Right lobe of liver (tissue), 6 donors: ENCODE results near the gene IAPP. TPM values are rescaled to one million over a fixed set of nuclear protein-coding genes. Genes with fewer than 3 reads are reported as not detected.
"Not testable (repeated sequence)": the region's sequence is repeated elsewhere in the genome, so short reads cannot be mapped to it uniquely, and the experiment has no call there.

Experiments used
- ATAC-seq, 4 donors: fragments of 200-7000 bp; cut with Tn5 transposase; one replicate each; pipeline ENCODE4 v1.9.1; 2020; ENCODE audit warnings: mild to moderate bottlenecking in 4 of 4, moderate library complexity in 4 of 4
- DNase-seq, 3 donors: peaks; one replicate each; pipeline ENCODE4 v3.0.0-alpha.2; 2020
- H3K27ac ChIP-seq, 3 donors: fragments of 200-600 bp; one replicate each; pipeline ENCODE4 v1.8.0; 2022
- H3K27me3 ChIP-seq, 2 donors: fragments of 200-600 bp; one replicate each; pipeline ENCODE4 v1.8.0; 2022
- H3K36me3 ChIP-seq, 4 donors: fragments of 200-600 bp; sonication (generic) in 1 of 4; one replicate each; pipeline versions ENCODE4 v1.5.1 to v1.8.0; 2017 to 2022; ENCODE audit warnings: control low read depth in 1 of 4
- H3K4me1 ChIP-seq, 4 donors: fragments of 200-600 bp; sonication (generic) in 1 of 4; one replicate each; pipeline versions ENCODE4 v1.5.1 to v1.8.0; 2017 to 2022; ENCODE audit warnings: control low read depth in 1 of 4
- H3K4me3 ChIP-seq, 3 donors: fragments of 200-600 bp; one replicate each; pipeline ENCODE4 v1.8.0; 2022
- H3K9me3 ChIP-seq, 4 donors: fragments of 200-600 bp; sonication (generic) in 1 of 4; one replicate each; pipeline versions ENCODE4 v1.5.1 to v1.8.0; 2017 to 2022; ENCODE audit warnings: control low read depth in 1 of 4
- CTCF ChIP-seq, 4 donors: fragments of 200-600 bp in 3 of 4; fragments of 450-650 bp in 1 of 4; IDR thresholded peaks; one replicate each; pipeline versions ENCODE4 v1.5.1 to v1.8.0; 2016 to 2022; ENCODE audit warnings: antibody characterized with exemption in 4 of 4, mild to moderate bottlenecking in 2 of 4
- POLR2A ChIP-seq: fragments of 450-650 bp; IDR thresholded peaks from one replicate; pipeline ENCODE4 v1.6.1; 2017; ENCODE audit warnings: antibody characterized with exemption, mild to moderate bottlenecking
- WGBS: methylation state at CpG from one replicate; pipeline ENCODE4 v1.1.6; 2018; ENCODE audit warnings: low coverage, low lambda C conversion rate; ENCODE audit not compliant: insufficient coverage; ENCODE audit errors: missing lambda C conversion rate; 5-methylcytosine and 5-hydroxymethylcytosine counted together
- intact Hi-C, 2 donors: fragments of 100-400 bp; cut with DNase I; formaldehyde crosslinking; loops; one replicate each; pipeline versions ENCODE4 v1.11.2 to v1.14.1; 2022
- total RNA-seq, 6 experiments: library from RNA; depleted of rRNA in 2 of 6; stranded (reverse); fragments of >200 nt in 2 of 6; fragmentation: NEBNext Ultra II Directional in 3 of 6; extraction: Animal tissue kit (Norgen Biotek cat#: 25700) in 3 of 6; gene quantifications; one replicate each; pipeline versions ENCODE4 v1.1.0 to v1.2.4, GENCODE V29; 2016 to 2023
- donor health status: DM: no; HTN: yes; CAD: no.
- donor health status: DM: no; HTN: no; CAD: no.
- donor health status: DM: no; HTN: no; CAD: no.
- donor health status: DM: no; HTN: yes; CAD: no.
- donor health status: DM: no; HTN: yes; CAD: no.

Gene IAPP
- total RNA-seq, 6 experiments from 2014 or later: 0.22 TPM; not detected in 5

DNA sequence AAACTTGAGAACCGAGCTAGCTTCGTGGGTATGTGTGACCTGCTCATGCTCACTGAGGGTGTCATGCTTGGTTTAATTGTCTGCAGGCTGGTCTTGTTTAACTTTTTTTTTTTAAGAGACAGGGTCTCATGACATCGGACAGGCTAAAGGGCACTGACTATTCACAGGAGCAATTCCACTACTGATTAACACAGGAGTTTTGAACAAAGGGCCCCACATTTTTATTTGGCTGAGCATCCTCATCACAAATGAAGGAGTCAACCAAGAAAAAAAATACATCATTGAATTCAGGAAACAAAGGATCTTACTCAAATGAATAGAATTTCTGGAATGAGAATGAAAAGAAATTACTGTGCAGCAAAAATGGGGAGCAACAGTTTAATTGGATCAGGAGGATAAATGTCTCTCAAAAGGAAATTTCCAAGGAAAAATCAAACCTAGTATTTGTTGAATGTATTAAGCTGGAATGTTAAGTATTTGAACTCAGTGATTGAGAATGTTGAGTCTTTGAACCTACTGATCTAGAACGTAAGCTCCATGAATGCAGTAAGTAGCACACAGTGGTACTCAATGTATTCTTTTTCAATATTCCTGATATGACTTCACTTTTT, 43.9 kb downstream of the IAPP start:
- ATAC-seq (no peak), DNase-seq (no peak)
- H3K4me3 ChIP-seq: no peak overlapping the region
- H3K27me3 ChIP-seq: no peaks in the 10 kb centered on the region
- H3K4me1 ChIP-seq: no peaks in the 10 kb centered on the region
- 43% methylated on average over 4 of the region's 4 CpGs for WGBS
- no peaks in the 10 kb centered on the region for H3K9me3 ChIP-seq
- H3K36me3 ChIP-seq: no peaks in the 10 kb centered on the region
- no peak for TF ChIP-seq POLR2A
- TF ChIP-seq CTCF (IDR thresholded peaks at IDR 0.05): no peak
- no peak overlapping the region for H3K27ac ChIP-seq
- intact Hi-C loops: no loop called here

GRCh38 chr12:21418398-21418797, 45.7 kb downstream of the IAPP start:
- WGBS: 66% methylated on average over 5 of the region's 5 CpGs
- H3K4me3 ChIP-seq, intact Hi-C loops, ATAC-seq, H3K27me3 ChIP-seq, H3K9me3 ChIP-seq, DNase-seq, H3K27ac ChIP-seq, H3K36me3 ChIP-seq, H3K4me1 ChIP-seq: not testable (repeated sequence)

- H3K36me3 ChIP-seq, H3K27me3 ChIP-seq, intact Hi-C loops, ATAC-seq, DNase-seq, H3K9me3 ChIP-seq, H3K27ac ChIP-seq, H3K4me1 ChIP-seq, H3K4me3 ChIP-seq: not testable (repeated sequence)
- WGBS: 84% methylated on average over 12 of the region's 30 CpGs
Measured at GRCh38 chr12:21419009-21419699, 46.5 kb downstream of the IAPP start.

- H3K27me3 ChIP-seq: no peaks in the 10 kb centered on the region
- 78% methylated on average over 4 of the region's 4 CpGs for WGBS
- TF ChIP-seq CTCF (IDR thresholded peaks at IDR 0.05) (no peak), POLR2A (no peak)
- ATAC-seq (no peak), DNase-seq (no peak)
- H3K4me3 ChIP-seq: no peak overlapping the region
- H3K9me3 ChIP-seq: no peaks in the 10 kb centered on the region
- no peaks in the 10 kb centered on the region for H3K4me1 ChIP-seq
- intact Hi-C loops: no loop called here
- H3K36me3 ChIP-seq: no peaks in the 10 kb centered on the region
- H3K27ac ChIP-seq: no peak overlapping the region
Measured at GRCh38 chr12:21428241-21428640, 55.5 kb downstream of the IAPP start.

Other genes with a start within 250 kb of the IAPP start
- gene SLCO1B1, start 241.7 kb upstream of the IAPP start, total RNA-seq: 100 to 1,000 TPM; 126 to 285 (median 145) TPM
- gene SLCO1A2, start 38.0 kb upstream of the IAPP start, total RNA-seq: 10 to 100 TPM in 1 of 6 experiments, 1 to 10 TPM in 2, under 1 TPM in 2, not detected in 1; 0.06 to 19.8 (median 3.2) TPM
- 10 to 100 TPM in 3 of 6 experiments, 1 to 10 TPM in 3; 6.5 to 12.7 (median 10.4) TPM for gene PYROXD1, start 64.8 kb downstream of the IAPP start, total RNA-seq
- gene RECQL, start 128.7 kb downstream of the IAPP start, total RNA-seq: 10 to 100 TPM in 4 of 6 experiments, 1 to 10 TPM in 2; 8.9 to 21.2 (median 13.1) TPM
- gene GOLT1B, start 128.9 kb downstream of the IAPP start, total RNA-seq: 10 to 100 TPM; 13.7 to 25.2 (median 18.1) TPM
- 1 to 10 TPM in 2 of 6 experiments, under 1 TPM in 3, not detected in 1; 0.24 to 6.9 (median 0.56) TPM for gene SPX, start 153.4 kb downstream of the IAPP start, total RNA-seq
- 10 to 100 TPM; 28.4 to 72.4 (median 47.1) TPM for gene GYS2, start 231.9 kb downstream of the IAPP start, total RNA-seq